Adrenal gland (tissue), 12 donors: ENCODE data around the gene ALDOC. TPM values are rescaled to one million over a fixed set of nuclear protein-coding genes. Genes with fewer than 3 reads are reported as not detected.

Source experiments
- DNase-seq, 7 donors: peaks; one replicate each; pipeline ENCODE4 v3.0.0-alpha.2; 2019 to 2020
- H3K27ac ChIP-seq, 5 donors: fragments of 200-600 bp; sonication (generic) in 4 of 5; 1 replicate in 3 of 5; 2 replicates in 2 of 5; pipeline versions ENCODE4 v1.5.1 to v1.8.0; 2016 to 2020; ENCODE audit warnings: mild to moderate bottlenecking in 1 of 5
- H3K27me3 ChIP-seq: fragments of 200-600 bp; 2 replicates; pipeline ENCODE4 v1.8.0; 2021
- H3K36me3 ChIP-seq, 2 donors: fragments of 200-600 bp; replicated peaks in 1 of 2; 1 replicate in 1 of 2; 2 replicates in 1 of 2; pipeline versions ENCODE4 v1.5.1 to v1.8.0; 2018 to 2022
- H3K4me1 ChIP-seq, 2 donors: fragments of 200-600 bp; replicated peaks in 1 of 2; 1 replicate in 1 of 2; 2 replicates in 1 of 2; pipeline versions ENCODE4 v1.5.1 to v1.8.0; 2018 to 2021
- H3K4me3 ChIP-seq, 4 donors: fragments of 200-600 bp; sonication (generic) in 3 of 4; one replicate each; pipeline ENCODE4 v1.5.1; 2016 to 2018
- H3K9me3 ChIP-seq, 3 donors: fragments of 200-600 bp; sonication (generic) in 1 of 3; replicated peaks in 1 of 3; 1 replicate in 2 of 3; 2 replicates in 1 of 3; pipeline versions ENCODE4 v1.5.1 to v1.8.0; 2016 to 2021
- CTCF ChIP-seq, 6 experiments: fragments of 450-650 bp in 4 of 6; fragments of 200-600 bp in 2 of 6; sonication (generic) in 1 of 6; IDR thresholded peaks; 1 replicate in 5 of 6; 2 replicates in 1 of 6; pipeline versions ENCODE4 v1.5.1 to v1.8.0; 2016 to 2021; ENCODE audit warnings: antibody characterized with exemption in 6 of 6, mild to moderate bottlenecking in 2 of 6, moderate library complexity in 1 of 6
- POLR2A ChIP-seq, 2 donors: fragments of 450-650 bp; IDR thresholded peaks; one replicate each; pipeline ENCODE4 v1.6.1; 2017; ENCODE audit warnings: antibody characterized with exemption in 2 of 2, mild to moderate bottlenecking in 2 of 2, moderate library complexity in 1 of 2
- WGBS, 4 donors: extraction: QIAGEN DNeasy Blood & Tissue Kit in 2 of 4; methylation state at CpG; one replicate each; pipeline versions ENCODE4 v1.1.5 to v1.1.7; 2013 to 2017; 5-methylcytosine and 5-hydroxymethylcytosine counted together
- intact Hi-C, 2 donors: fragments of 100-400 bp; cut with DNase I; formaldehyde crosslinking; loops; one replicate each; pipeline versions ENCODE4 v1.14.1 to v1.15.0; 2022 to 2023
- polyA plus RNA-seq, 3 donors: library from polyadenylated mRNA; stranded (reverse); fragments of 200-250 nt in 2 of 3; fragments of 350-450 nt in 1 of 3; fragmentation: Illumina TruSeq in 1 of 3; extraction: RNeasy Lipid Tissue Mini Kit (QIAGEN cat#74804) in 1 of 3; gene quantifications; one replicate each; pipeline ENCODE4 v1.2.3, GENCODE V29; 2013 to 2014
- total RNA-seq, 9 donors: library from RNA; depleted of rRNA in 4 of 9; stranded (reverse); fragments of >200 nt in 4 of 9; fragments of 120-200 nt in 1 of 9; fragmentation: NEBNext Ultra II Directional in 1 of 9; extraction: Animal tissue kit (Norgen Biotek cat#: 25700) in 1 of 9; gene quantifications; one replicate each; pipeline versions ENCODE4 v1.1.0 to v1.2.4, GENCODE V29; 2013 to 2023
- donor health status: healthy with polysubstance abuse.
- donor health status: Bipolar disorder and iron deficiency.
- donor health status: DM: yes; HTN: yes; CAD: no.
- donor health status: DM: no; HTN: no; CAD: no.
- donor health status: DM: no; HTN: no; CAD: no.
- donor health status: DM: yes; HTN: yes; CAD: no.

The ALDOC gene
- total and polyA plus RNA-seq, 12 donors: 6.3 to 65.5 (median 31.7) TPM

DNA sequence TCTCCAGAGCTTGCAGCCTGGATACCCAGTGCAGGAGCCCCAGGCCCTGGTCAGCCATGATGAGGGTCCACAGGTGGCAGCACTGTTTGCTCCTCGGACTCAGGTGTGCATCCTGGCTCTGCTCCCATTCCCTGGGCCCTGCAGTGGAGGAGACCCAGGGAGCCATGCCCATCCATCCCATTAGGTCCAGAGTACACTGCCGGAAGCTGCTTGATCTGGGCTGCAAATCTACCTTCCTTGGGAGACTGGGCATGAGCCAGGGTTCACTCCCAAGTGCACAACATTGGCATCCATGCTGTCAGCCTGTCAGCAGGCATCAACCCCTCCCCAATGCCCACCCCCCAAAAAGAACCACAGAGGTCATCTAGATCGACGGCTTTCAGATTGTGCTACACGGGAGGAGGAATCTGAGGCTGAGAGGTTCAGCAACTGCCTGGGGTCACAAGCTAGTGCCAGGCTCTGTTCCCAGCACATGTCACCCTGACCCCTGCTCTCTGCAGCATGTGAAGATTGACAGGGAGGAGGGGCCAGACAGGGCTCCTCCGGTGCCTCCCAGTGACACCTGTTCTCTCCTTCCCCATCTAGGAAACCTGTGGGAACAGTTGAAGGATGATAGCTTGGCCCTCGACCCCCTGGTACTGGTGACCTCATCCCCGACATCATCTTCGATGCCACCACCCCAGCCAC is 40.0 kb downstream of the ALDOC start:
- WGBS, 4 donors: 61 to 69% (median 62%) methylated on average over 7 to 9 of the region's 9 CpGs
- TF ChIP-seq POLR2A (IDR thresholded peaks at IDR 0.05) (no peak), CTCF (IDR thresholded peaks at IDR 0.05) (no peak)
- no peaks in the 10 kb centered on the region for H3K36me3 ChIP-seq
- DNase-seq: no peak
- H3K4me1 ChIP-seq: no peaks in the 10 kb centered on the region
- intact Hi-C loops: no loop called here
- H3K27ac ChIP-seq: no peak overlapping the region
- H3K9me3 ChIP-seq: no peaks in the 10 kb centered on the region
- H3K27me3 ChIP-seq: no peaks in the 10 kb centered on the region
- no peak overlapping the region for H3K4me3 ChIP-seq

- 73 to 93% (median 77%) methylated on average over 3 to 11 of the region's 11 CpGs for WGBS, 4 donors
- peaks cover 5% of the 10 kb centered on the region for H3K27me3 ChIP-seq
- no peak overlapping the region for H3K4me3 ChIP-seq
- no peaks in the 10 kb centered on the region for H3K9me3 ChIP-seq
- no peak for DNase-seq
- intact Hi-C loops: loop anchor here in 1 of 2 donors (5.0 kb wide), 1 partner anchor 38 kb away; no protein-coding TSS in a partner anchor
- no peak overlapping the region for H3K27ac ChIP-seq
- no peak for TF ChIP-seq CTCF (IDR thresholded peaks at IDR 0.05)
- H3K36me3 ChIP-seq: no peaks in the 10 kb centered on the region
- no peaks in the 10 kb centered on the region for H3K4me1 ChIP-seq
Observed at GRCh38 chr17:28534740-28535375, 41.8 kb downstream of the ALDOC start.

DNA sequence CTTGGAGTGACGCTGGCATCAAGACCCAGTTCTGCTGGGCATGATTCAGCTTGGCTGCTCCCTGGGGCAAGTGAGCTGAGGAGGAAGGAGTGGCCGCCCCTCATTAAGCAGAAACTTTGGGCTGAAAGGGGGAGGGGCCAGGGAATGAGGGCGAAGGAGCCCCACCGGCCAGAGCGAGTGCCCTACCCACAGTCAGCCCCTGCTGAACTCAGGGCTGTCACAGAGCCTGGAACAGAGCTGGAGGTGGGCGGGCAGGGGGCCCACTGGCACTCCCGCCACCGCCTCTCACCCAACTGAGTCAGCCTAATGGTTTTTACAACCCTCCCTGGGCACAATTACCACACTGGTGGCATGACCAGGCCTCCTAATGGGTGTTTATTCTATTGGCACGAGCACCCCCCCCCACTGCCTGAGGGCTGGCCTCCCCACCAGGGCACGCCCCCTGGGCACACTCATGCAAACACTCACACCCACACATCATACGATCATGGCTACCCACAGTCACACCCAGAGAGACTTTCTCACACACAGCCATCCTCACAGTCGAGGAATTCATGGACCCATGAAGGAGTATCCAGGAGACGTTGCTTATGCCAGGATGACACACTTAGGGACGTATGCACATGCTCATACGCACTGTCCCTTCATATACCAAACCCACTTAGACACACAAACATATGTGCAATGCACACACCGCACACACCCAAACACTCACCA is 43.4 kb downstream of the ALDOC start:
- Histone ChIP-seq H3K36me3 (no peaks in the 10 kb centered on the region), H3K4me3 (no peak overlapping the region), H3K27ac (no peak overlapping the region), H3K27me3 (peaks cover 5% of the 10 kb centered on the region), H3K9me3 (no peaks in the 10 kb centered on the region), H3K4me1 (no peaks in the 10 kb centered on the region)
- DNase-seq: no peak
- WGBS, 4 donors: 80 to 90% (median 83%) methylated on average over 10 to 16 of the region's 16 CpGs
- intact Hi-C loops: loop anchor here in 1 of 2 donors (5.0 kb wide), 1 partner anchor 36 kb away; no protein-coding TSS in a partner anchor
- TF ChIP-seq CTCF (IDR thresholded peaks at IDR 0.05): no peak
- no peak for TF ChIP-seq POLR2A (IDR thresholded peaks at IDR 0.05)
